NCI-H1417 (cell line): ENCODE results near the gene FAM120B.

Experiments
- DNase-seq, 3 experiments: peaks; one replicate each; lab custom pipeline; 2025; lab: John Stamatoyannopoulos, UW

The FAM120B gene

DNA sequence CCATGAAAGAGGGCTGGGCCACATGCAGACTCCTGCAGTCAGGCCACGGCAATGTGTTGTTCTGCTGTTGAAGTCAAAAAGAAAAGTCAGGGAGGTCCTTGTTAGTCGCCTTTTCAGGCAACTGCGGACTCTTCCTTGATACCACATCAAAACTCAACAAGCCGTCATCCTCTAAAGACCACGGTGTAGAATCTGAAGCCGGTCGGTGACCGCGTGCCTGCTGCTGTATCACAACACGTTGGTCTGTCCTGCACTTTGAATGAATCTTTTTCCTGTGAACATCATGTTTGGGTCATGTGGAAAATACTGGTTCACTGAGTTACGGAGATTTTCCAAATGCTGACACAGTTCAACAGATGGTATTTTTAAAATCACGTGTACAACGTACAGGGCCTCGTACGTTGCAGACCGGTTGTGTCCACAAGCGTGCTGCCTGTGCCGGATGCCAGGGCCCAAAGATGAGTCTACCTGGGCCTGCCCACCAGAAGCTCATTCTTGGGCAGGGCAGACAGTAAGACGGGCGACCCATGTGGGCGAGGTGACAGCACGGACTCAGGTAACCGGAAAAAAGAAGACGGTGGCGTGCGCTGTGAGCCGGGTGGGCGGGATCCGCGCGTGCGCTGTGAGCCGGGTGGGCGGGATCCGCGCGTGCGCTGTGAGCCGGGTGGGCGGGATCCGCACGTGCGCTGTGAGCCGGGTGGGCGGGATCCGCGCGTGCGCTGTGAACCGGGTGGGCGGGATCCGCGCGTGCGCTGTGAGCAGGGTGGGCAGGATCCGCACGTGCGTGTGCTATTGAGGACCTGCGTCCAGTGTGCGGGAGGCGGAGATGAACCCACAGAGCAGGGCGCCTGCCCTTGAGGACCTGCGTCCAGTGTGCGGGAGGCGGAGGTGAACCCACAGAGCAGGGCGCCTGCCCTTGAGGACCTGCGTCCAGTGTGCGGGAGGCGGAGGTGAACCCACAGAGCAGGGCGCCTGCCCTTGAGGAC lies 114.5 kb downstream of the FAM120B start:
- DNase-seq: no peak

GRCh38 chr6:170421921-170422320 lies 115.4 kb downstream of the FAM120B start:
- no peak for DNase-seq

DNA sequence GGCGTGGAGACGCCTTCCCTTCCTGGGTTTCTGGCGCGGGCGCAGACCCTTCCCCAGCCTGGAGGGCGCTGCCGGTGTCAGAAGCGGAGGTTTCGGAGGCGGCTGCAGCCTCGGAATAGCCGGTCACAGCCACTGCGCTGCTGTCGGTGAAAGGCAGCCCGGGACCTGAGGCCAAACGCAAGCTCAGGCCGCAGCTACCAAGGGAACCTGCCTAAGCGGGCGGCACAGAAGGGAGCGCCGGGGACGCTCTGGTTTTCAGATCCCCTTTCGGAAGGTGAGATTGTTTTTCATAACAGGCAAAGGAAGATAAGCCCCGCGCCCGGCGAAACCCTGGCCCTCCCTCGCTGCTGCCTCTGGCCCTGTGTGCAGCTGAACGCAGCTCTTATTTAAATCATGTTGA lies 116.5 kb downstream of the FAM120B start:
- DNase-seq: no peak

DNA sequence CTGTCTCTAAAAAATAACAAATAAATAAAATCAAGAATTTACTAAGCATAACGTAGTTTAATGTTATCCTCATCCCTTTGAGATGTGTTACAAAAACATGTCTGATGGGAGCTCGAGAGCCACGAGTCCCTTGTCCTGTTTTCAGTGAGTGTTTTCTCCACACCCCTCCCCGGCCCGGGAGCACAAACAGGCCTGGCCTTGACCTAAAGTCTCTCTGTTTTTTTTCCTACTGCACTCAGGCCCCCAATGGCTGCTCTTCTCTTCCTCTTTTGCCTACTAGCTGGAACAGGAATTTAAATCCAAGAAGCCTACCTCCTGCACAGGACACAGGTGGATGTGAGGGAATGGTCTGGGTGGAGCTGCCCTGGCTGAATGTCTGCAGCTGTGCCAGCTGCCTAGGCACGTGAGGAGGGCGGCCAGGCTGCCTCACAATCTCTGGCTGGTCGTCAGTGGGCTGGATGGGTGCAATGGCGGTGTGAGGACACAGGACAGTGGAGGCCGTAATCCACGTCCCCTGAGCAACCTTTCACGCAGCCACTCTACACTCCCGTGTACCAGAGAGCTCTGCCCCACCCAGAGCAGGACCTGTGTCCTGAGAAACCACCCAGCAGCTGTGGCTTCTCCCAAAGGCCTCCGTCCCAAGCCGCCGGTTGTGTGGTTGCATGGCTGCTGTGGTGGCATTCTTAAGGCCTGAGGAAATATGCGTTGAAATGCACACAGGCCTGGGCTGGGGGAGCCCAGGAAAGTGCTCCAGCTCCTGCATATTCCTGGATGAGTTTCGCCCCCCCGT lies 117.5 kb downstream of the FAM120B start:
- DNase-seq: no peak

DNA sequence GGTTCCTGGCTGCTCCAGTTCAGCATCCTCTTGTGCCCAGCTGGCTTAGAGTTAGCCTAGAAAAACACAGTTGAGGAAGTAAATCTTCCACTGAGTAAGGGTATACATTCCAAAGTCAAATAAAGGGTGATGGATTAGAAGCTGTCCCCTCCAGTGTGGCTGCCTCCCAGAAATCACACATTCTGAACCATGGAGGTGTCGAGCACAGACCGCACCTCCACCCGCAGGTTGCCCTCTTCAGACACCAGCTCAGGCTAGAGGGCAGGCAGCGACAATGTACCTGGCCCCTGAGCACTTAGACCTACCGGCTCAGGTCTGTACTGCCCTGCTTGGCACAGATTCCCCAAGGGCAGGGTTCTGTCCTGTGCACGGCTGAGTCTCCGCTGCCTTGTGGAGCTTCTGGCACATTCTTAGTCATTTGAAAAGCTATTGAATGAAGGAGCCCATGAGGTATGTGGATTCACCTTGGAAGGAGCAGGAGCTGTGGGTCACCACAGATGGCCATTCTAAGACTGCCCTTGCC lies 118.1 kb downstream of the FAM120B start:
- no peak for DNase-seq

- peak in 1 of 3 experiments; percentile 35 for DNase-seq
Measured at GRCh38 chr6:170429450-170429849, 122.9 kb downstream of the FAM120B start.

GRCh38 chr6:170433163-170434116 lies 126.9 kb downstream of the FAM120B start:
- no peak for DNase-seq

DNA sequence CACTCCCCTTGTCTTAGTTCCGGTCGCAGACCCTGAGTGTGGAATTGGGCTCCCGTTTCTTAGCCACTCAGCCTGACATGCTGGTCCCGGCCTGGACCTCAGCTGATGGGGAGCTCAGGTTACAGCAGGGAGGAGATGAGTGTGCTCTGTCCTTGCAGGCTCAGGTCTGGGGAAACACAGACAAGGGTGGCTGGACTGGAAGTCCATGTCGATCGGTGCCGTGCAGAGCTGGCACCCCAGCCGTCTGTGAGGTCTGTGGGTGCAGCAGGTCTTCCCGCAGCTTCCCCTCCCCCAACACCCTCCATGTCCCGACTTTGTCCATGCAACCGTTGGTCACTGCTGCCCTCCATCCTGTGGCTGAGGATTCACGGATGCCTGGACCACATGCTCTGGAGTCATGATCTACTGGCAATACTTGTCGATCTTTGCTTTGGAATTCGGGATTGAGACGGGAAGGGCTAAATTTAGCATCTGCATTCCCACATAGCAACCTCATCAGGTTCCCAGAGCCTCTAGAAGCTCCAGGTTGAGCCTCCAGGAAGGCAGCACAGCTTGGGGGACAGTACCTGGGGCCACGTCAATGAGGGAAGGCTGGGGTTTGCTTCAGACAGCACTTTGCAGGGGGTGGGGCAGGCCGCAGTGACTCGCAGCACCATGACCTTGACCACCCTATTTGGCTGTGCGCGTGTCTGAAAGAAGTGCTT lies 127.7 kb downstream of the FAM120B start:
- DNase-seq: peak in 1 of 3 experiments; percentile 58

DNA sequence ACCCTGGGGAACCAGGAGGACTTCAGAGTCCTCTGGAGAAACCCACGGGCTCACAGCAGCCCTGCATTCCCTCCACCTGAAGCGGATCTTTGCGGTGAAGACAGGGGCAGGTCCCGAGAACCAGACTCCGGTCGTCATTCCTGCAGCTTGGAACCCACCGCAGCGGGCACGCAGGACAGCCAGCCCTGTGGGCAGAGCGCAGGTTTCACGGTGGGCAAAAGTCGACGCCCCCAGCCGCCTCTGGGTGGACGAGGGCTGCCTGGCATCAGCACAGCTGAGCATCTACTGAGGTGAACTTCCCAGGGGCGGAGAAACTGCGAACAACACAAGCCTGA lies 128.2 kb downstream of the FAM120B start:
- DNase-seq: no peak

- DNase-seq: no peak
Measured at GRCh38 chr6:170435766-170436165, 129.2 kb downstream of the FAM120B start.

- DNase-seq: no peak
Measured at GRCh38 chr6:170436209-170436809, 129.8 kb downstream of the FAM120B start.

GRCh38 chr6:170437719-170438401 lies 131.3 kb downstream of the FAM120B start:
- DNase-seq: no peak

- peak; percentile 97 to 100 (median 97) for DNase-seq
Measured at GRCh38 chr6:170438402-170438753, 131.8 kb downstream of the FAM120B start.

DNA sequence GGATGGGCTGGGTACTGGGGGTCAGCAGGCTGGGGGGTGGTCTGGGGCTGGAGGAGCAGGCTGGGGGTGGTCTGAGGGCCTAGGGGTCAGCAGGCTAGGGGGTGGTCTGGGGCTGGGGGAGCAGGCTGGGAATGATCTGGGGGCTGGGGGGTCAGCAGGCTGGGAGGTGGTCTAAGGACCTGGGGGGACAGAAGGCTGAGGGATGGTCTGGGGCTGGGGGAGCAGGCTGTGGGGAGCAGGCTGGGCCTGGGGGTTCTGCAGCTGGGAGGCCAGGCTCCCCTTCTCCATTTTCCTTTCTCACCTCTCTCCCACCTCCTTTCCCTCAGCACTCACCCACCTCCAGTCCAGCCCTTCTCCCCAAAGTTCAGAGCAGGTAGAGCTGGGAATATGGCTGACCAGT lies 132.3 kb downstream of the FAM120B start:
- no peak for DNase-seq

DNA sequence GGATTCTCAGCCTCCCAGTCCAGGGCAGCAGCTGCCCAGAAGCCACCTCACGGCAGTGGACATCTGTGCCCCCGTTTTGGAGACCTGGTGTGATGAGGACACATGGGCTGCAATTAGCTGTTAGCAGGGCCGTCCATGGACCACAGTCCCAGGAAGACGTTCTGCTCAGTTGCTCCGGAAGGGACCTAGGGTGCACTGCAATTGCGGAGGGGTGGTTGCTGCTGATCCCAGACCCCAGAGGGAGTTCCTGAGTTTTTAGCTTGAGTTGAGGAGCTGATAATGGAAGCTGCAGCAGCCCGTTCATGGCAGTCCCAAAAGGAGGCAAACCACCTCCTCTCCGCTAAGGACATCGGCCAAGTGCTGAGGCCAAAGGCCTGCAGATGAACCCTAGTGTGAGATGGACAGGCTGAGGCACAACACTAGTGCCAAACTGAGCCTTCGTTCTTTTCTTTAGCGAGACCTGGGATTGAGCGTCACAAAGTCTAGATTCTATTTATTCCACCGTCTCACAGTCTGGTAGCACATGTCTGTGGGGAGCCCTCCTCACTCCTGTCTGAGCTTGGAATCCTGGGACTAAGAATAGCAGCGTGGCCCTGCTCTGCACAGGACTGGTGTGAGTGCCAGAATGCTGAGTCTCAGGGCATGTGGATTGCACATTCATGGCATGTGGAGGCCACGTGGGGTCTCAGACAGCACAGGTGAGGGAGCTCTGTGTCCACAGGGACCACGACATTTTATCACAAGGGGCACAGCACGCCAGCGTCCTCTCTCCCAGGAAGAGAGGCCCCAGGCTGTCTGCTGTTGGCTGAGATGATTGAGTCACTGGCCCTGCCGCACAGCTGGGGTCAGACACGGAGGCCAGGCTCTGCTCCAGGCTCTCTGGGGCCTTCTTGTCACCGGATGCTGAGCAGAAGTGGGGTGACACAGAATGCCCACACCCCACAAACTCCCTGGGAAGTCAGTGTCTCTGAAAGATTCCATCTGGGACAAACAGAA lies 133.1 kb downstream of the FAM120B start:
- no peak for DNase-seq

DNA sequence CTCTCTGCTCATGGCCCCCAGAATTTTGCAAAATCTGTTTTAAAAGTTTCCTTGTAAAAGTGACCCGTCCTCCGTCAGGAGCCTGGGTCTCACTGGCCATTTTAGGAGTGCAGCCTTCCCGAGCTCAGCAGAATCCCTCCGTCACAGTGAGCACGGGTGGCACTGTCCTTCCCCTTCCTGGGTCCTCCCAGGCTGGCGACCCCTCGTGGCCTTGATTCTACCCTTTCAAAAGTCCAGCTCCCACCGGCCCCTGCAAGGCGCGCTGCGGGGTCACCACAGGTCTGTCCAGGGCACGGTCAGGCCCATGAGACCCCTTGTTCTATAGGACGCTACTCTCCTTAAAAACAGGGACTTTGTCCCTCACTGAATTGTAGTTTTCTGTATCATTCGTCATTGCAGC lies 133.9 kb downstream of the FAM120B start:
- DNase-seq: no peak

GRCh38 chr6:170441316-170441715 lies 134.8 kb downstream of the FAM120B start:
- no peak for DNase-seq

GRCh38 chr6:170442596-170442995 lies 136.0 kb downstream of the FAM120B start:
- no peak for DNase-seq

GRCh38 chr6:170443151-170443662 lies 136.6 kb downstream of the FAM120B start:
- DNase-seq: peak in 1 of 3 experiments; percentile 43
